H1 (cell line): Measurements from ENCODE around the gene KLHL29. TPM values are rescaled to one million over a fixed set of nuclear protein-coding genes. Genes with fewer than 3 reads are reported as not detected.

Experiments used
- BCL11A ChIP-seq, 2 experiments: IDR thresholded peaks; one replicate each; pipeline ENCODE4 v1.6.1; 2011; ENCODE audit warnings: low read depth in 2 of 2, low read length in 2 of 2, mild to moderate bottlenecking in 2 of 2
- CBX5 ChIP-seq: fragments of 300-800, 300-1000 bp; sonication (generic); IDR thresholded peaks from 2 replicates; pipeline ENCODE4 v1.7.1; 2016; ENCODE audit warnings: antibody characterized with exemption, low read length, low read depth
- CHD1 ChIP-seq: IDR thresholded peaks from 2 replicates; pipeline ENCODE4 v1.6.1; 2012; ENCODE audit warnings: low read depth, low read length, improper control_type of control experiment
- HDAC2 ChIP-seq, 2 experiments: fragments of 300-600 bp in 1 of 2; sonication (generic) in 1 of 2; IDR thresholded peaks; 2 replicates each; pipeline ENCODE4 v1.6.1; 2011 to 2012; ENCODE audit warnings: low read depth in 2 of 2, low read length in 2 of 2, mild to moderate bottlenecking in 2 of 2, moderate library complexity in 2 of 2, borderline replicate concordance in 1 of 2, inconsistent platforms in 1 of 2
- NRF1 ChIP-seq: IDR thresholded peaks from 2 replicates; pipeline ENCODE4 v1.6.1; 2011; ENCODE audit warnings: mild to moderate bottlenecking, low read depth, low read length, improper control_type of control experiment
- SAP30 ChIP-seq: fragments of 300-600 bp; sonication (generic); IDR thresholded peaks from 2 replicates; pipeline ENCODE4 v1.7.1; 2012; ENCODE audit warnings: low read length, moderate library complexity, mild to moderate bottlenecking, inconsistent platforms; ENCODE audit not compliant: insufficient read depth, insufficient replicate concordance
- SIN3A ChIP-seq, 2 experiments: IDR thresholded peaks in 1 of 2; conservative IDR thresholded peaks in 1 of 2; 2 replicates each; pipeline ENCODE4 v1.6.1; 2011 to 2012; ENCODE audit warnings: low read length in 2 of 2, improper control_type of control experiment in 1 of 2, low read depth in 1 of 2, mild to moderate bottlenecking in 1 of 2
- SUZ12 ChIP-seq: fragments of 200-600 bp; sonication (generic); IDR thresholded peaks from 2 replicates; pipeline ENCODE4 v1.6.1; 2012; ENCODE audit warnings: mild to moderate bottlenecking, inconsistent platforms, low read length, moderate library complexity, mixed read lengths
- YY1 ChIP-seq: IDR thresholded peaks from 2 replicates; pipeline ENCODE4 v1.6.1; 2011; ENCODE audit warnings: low read depth, mild to moderate bottlenecking, low read length
- polyA plus RNA-seq, 7 experiments: library from polyadenylated mRNA; depleted of rRNA in 3 of 7; stranded (reverse) in 5 of 7; unstranded in 2 of 7; fragments of >200 nt in 5 of 7; fragments of 200-250 nt in 2 of 7; gene quantifications; 1 replicate in 5 of 7; 2 replicates in 1 of 7; 4 replicates in 1 of 7; pipeline versions ENCODE4 v1.2.1 to v1.2.3, GENCODE V29; 2011 to 2013; ENCODE audit warnings: missing spikeins in 2 of 7, mixed read lengths in 2 of 7
- total RNA-seq: library from RNA; stranded (reverse); fragmentation: NEBNext Ultra II Directional; extraction: Animal tissue kit (Norgen Biotek cat#: 25700); gene quantifications from 2 replicates; pipeline ENCODE4 v1.2.1, GENCODE V29; 2021
- TF ChIP-seq, protein P1 (sequence below): IDR thresholded peaks from 2 replicates; pipeline ENCODE4 v1.6.1; 2011; ENCODE audit warnings: low read length, improper control_type of control experiment

KLHL29 gene
- total and polyA plus RNA-seq, 2 of the 8 experiments (the other 6 are each of a cell fraction or from before 2014, with no cell fraction given): 1.1 to 4.7 TPM

DNA sequence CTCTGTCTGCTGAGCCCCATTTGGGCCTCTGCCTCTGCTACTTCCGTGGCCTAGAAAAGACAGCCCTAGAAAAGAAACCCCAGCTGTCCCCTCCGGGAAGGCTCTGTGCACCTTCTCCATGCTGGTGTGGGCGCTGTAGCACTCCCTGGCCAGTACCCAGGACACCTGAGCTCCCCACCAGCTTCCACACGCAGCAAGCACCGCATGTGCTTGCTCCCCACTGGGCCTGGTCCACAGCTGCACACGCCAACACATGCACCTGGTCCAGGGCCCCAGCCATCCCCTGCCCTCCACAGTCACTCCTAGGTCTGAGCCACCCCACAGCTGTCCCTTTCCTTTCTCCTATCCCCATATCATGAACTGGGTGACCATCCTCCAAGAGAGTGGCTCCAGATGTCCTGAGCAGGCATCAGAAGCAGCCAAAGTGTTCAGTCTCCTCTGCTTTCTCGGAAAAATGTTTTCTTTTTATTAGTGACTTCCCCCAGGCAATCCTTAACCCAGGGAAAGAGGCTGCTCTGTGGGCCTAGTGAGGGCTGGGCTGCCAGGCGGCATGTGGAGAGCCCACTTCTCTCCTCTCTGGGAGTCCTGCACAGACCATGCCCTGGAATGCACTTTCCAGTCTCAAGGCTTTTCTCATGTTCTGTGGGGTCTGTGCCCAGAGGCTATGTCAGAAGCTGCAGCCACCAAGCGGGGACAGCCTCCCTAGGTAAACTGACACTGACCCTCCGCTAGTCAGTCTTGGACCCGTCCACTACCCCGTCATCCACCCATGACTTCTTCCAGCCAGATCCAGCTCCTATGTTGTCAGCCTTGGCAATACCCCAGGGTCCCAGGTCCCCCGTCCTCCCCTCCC, 133.7 kb downstream of the KLHL29 start (continued):
- no peak for TF ChIP-seq SUZ12
- no peak for TF ChIP-seq SAP30
- TF ChIP-seq, protein P1, sequence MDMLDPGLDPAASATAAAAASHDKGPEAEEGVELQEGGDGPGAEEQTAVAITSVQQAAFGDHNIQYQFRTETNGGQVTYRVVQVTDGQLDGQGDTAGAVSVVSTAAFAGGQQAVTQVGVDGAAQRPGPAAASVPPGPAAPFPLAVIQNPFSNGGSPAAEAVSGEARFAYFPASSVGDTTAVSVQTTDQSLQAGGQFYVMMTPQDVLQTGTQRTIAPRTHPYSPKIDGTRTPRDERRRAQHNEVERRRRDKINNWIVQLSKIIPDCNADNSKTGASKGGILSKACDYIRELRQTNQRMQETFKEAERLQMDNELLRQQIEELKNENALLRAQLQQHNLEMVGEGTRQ: no peak
- no peak for TF ChIP-seq HDAC2 (IDR thresholded peaks at IDR 0.05; ENCODE audit: borderline replicate concordance in 1 of 2, low read depth in 2 of 2, low read length in 2 of 2)
- no peak for TF ChIP-seq BCL11A (IDR thresholded peaks at IDR 0.05; ENCODE audit: low read depth in 2 of 2, low read length in 2 of 2)
- no peak for TF ChIP-seq NRF1
- TF ChIP-seq CBX5: no peak
- TF ChIP-seq YY1: no peak
- no peak for TF ChIP-seq CHD1
- TF ChIP-seq SIN3A (conservative IDR thresholded peaks at IDR 0.05 in 1 of 2, IDR thresholded peaks at IDR 0.05 in 1 of 2; ENCODE audit: low read depth in 1 of 2, low read length in 2 of 2): no peak
